ENCODE data around the gene BMF.

The BMF gene

GRCh38 chr15:40045572-40046217 lies 63.0 kb downstream of the BMF start:
- no peak for DNase-seq

- DNase-seq: peak; percentile 78
Observed at GRCh38 chr15:40044717-40045571, 63.7 kb downstream of the BMF start.

GRCh38 chr15:40043927-40044716 lies 64.6 kb downstream of the BMF start:
- DNase-seq: no peak

GRCh38 chr15:40042791-40043320 lies 65.8 kb downstream of the BMF start:
- DNase-seq: no peak

GRCh38 chr15:40040770-40041169 lies 67.9 kb downstream of the BMF start:
- DNase-seq: no peak

GRCh38 chr15:40040293-40040635 lies 68.4 kb downstream of the BMF start:
- no peak for DNase-seq

- DNase-seq: peak; percentile 94
Observed at GRCh38 chr15:40038638-40039543, 69.8 kb downstream of the BMF start, which contains the start of gene SRP14. Gene SRP14 (minus strand): TSS chr15:40039181. CDS start chr15:40039116, 65 bp downstream.

GRCh38 chr15:40038275-40038637 lies 70.4 kb downstream of the BMF start:
- no peak for DNase-seq

Measured in activated gamma-delta T cell treated with Interleukin-2 at 50 U/mL for 16 hours (primary cell).